IPS DF 19.7 (cell line): Measurements from ENCODE around the gene INHBC.

Experiments used
- DNase-seq: peaks from one replicate; pipeline ENCODE4 v3.0.0-alpha.2; 2013; ENCODE audit warnings: low read depth, low spot score

Gene INHBC

DNA sequence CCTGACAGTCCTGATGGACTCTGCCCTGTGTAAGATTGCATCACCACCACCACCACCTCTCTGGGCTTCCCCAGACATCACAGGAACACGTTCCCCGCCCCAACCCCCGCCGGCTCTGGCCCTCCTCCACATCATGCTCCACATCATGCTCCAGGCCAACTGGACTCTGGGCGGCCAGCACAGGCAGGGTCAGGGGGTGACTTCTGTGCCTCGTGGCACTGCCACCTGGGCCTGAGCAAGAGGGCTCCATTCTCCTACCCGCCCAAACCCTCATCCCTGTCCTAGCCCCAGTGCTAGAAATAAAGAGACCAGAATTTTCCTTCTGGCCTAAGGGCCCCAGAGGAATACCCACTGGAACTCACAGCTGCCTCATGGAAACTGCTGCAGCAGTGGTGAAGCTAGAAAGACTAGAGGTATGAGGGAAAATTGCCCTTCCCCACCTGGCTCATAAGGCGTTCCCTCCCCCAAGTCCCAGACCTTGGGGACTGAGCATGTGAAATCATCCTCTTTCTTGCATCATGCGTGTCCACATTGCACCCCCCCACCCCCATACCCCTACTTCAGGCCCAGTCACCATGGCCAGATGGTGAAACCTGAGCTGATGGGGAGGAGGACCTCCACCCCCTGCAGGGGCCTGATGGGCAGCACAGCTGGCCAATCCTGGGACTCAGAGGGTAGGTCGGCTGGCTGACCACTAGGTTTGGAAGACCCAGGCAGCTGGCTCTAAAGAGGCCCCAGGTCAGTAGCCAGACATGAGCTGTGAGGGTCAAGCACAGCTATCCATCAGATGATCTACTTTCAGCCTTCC, 20.2 kb downstream of the INHBC start, which contains the start of gene INHBE:
Gene INHBE (plus strand): TSS at position 742 of the 808 bp plus-strand sequence. CDS start 230 bp downstream, outside the sequence.
- DNase-seq: peak; percentile 86

DNA sequence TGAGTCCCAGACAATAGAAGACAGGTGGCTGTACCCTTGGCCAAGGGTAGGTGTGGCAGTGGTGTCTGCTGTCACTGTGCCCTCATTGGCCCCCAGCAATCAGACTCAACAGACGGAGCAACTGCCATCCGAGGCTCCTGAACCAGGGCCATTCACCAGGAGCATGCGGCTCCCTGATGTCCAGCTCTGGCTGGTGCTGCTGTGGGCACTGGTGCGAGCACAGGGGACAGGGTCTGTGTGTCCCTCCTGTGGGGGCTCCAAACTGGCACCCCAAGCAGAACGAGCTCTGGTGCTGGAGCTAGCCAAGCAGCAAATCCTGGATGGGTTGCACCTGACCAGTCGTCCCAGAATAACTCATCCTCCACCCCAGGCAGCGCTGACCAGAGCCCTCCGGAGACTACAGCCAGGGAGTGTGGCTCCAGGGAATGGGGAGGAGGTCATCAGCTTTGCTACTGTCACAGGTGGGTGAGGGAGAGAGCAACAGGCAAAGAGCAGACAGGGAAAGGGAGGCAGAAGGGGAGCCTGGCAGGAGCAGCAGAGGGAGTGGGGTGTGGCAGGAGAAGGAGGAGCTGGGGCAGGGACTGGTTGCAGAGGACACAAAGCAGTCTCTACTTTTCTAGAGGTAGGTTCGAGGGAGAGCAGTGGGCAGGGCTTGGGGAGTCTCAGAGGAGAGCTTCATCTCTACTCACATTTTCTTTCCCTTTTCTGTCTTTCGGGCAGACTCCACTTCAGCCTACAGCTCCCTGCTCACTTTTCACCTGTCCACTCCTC, 21.0 kb downstream of the INHBC start:
- no peak for DNase-seq

DNA sequence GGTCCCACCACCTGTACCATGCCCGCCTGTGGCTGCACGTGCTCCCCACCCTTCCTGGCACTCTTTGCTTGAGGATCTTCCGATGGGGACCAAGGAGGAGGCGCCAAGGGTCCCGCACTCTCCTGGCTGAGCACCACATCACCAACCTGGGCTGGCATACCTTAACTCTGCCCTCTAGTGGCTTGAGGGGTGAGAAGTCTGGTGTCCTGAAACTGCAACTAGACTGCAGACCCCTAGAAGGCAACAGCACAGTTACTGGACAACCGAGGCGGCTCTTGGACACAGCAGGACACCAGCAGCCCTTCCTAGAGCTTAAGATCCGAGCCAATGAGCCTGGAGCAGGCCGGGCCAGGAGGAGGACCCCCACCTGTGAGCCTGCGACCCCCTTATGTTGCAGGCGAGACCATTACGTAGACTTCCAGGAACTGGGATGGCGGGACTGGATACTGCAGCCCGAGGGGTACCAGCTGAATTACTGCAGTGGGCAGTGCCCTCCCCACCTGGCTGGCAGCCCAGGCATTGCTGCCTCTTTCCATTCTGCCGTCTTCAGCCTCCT, 21.6 kb downstream of the INHBC start:
- DNase-seq: no peak

DNA sequence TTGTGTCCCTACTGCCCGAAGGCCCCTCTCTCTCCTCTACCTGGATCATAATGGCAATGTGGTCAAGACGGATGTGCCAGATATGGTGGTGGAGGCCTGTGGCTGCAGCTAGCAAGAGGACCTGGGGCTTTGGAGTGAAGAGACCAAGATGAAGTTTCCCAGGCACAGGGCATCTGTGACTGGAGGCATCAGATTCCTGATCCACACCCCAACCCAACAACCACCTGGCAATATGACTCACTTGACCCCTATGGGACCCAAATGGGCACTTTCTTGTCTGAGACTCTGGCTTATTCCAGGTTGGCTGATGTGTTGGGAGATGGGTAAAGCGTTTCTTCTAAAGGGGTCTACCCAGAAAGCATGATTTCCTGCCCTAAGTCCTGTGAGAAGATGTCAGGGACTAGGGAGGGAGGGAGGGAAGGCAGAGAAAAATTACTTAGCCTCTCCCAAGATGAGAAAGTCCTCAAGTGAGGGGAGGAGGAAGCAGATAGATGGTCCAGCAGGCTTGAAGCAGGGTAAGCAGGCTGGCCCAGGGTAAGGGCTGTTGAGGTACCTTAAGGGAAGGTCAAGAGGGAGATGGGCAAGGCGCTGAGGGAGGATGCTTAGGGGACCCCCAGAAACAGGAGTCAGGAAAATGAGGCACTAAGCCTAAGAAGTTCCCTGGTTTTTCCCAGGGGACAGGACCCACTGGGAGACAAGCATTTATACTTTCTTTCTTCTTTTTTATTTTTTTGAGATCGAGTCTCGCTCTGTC, 22.3 kb downstream of the INHBC start:
- no peak for DNase-seq

DNA sequence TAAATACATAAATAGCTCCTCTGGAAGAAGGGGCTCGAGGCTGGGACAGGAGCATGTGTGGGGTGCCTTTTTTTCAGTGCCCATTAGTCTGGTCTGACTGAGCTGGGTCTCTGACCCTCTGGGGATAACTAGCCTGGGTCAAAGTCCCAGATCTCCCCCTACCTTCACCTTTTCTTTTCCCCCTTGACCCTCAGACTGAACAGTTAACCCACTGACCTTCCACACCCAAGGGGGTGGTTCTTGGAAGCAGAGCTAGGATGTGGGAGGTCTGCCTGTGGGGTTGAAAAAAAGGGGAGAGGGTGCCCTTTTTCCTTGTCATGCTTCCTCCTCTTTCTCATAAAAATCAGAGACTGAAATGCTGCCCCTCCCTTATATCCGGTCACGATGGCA, 24.1 kb downstream of the INHBC start:
- no peak for DNase-seq

DNA sequence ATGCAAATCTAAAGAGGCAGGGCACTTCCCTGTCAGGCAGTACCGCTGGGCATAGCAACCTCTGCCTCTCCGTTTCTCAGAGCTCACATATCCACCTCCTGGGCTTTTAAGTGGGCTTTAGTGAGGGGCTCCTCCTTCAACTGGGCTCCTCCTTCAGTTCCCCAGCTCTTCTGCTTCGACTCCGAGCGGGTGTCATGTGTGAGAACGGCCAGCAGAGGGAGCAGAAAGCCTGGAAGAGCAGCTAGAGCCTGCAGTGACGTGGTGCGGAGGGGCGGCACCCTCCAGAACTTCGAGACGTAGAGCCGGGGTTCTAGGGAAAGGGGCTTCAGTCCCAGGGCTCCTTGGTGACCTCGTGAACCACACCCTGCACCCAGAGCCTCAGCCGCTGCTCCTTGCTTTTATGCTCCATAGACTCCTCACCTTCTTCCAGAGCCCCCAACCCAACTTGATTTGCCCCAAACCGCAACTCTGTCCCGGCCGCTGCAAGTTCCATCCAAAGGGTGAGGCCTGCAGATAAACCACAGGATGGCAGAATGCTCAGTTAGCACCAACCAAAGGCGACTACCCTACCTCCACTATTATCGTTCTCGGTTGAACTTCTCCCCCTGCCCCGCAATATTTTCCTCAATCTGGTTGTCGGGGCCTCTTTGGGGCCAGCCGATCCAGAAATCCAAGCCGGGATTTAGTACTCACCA, 24.6 kb downstream of the INHBC start:
- DNase-seq: peak; percentile 94

DNA sequence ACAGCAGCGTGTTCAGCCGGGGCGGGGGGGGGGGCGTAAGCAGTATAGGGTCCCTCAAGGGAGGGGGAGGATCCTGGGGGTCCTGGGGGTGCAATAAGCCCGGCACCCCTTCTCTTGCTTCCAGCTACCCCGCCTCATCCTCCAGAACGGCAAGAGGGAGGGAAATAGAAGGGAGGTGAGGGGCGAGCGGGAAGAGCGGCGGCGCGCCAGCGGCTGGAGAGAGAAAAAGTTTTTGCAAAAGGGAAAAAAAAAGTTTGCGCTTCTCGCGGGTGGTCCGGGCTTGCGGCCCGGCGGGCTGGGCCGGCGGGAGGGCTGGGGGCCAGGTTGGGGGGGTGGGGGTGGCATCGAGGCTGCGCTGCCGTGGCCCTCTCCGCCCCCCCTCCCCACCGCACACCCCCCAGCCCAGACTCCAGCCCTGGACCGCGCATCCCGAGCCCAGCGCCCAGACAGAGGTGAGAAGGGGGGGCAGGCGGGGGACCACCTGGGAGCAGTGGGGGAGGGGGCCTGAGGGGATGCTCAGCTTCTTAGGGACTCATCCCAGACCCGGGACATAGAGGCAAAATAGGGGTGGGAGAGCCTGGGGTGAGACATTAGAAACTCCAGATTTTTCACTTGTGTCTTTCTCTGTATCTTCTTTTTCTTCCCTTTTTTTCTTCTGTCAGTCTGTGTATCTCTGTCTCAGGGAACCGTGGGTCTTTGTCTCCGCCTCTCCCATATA, 25.3 kb downstream of the INHBC start, which contains the start of gene GLI1:
Gene GLI1 (plus strand): TSS at position 36 of the 718 bp plus-strand sequence. CDS start 3,907 bp downstream, outside the sequence.
- no peak for DNase-seq

DNA sequence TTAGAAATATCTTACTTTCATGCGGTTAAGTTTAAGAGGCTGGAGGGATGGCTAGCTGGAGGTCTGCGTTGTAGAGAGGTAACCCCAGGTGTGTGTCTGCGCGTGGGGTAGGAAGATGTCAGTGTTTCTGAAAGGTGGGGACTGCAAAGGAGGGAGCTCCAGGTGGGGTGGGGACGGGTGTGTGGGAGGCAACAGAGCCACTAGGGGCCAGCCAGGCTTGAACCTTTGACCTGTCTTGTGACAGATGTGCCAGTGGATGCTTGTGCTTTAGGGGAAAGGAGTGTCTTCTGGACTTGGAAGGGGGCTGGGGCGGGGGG, 25.8 kb downstream of the INHBC start:
- no peak for DNase-seq

DNA sequence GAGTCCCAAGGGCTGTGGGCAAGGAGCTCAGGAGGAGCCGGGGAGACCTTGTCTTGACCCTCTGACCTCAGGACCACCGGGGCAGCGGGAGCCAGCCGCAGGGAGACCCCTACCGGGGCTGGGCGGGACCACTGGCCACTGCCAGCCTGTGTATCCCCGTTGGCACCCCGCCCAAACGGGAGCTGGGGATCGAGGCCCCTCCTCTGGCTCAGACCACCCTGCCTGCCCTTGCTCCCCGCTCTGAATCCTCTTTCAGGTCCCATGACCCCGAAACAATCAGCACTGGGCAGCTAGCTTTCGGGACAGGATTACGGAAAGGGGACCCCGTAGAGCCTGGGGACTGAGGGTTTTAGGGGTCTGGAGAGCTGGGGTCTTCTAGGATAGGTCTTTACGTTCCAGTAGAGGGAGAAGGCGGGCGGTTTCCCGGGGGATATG, 26.3 kb downstream of the INHBC start:
- no peak for DNase-seq

DNA sequence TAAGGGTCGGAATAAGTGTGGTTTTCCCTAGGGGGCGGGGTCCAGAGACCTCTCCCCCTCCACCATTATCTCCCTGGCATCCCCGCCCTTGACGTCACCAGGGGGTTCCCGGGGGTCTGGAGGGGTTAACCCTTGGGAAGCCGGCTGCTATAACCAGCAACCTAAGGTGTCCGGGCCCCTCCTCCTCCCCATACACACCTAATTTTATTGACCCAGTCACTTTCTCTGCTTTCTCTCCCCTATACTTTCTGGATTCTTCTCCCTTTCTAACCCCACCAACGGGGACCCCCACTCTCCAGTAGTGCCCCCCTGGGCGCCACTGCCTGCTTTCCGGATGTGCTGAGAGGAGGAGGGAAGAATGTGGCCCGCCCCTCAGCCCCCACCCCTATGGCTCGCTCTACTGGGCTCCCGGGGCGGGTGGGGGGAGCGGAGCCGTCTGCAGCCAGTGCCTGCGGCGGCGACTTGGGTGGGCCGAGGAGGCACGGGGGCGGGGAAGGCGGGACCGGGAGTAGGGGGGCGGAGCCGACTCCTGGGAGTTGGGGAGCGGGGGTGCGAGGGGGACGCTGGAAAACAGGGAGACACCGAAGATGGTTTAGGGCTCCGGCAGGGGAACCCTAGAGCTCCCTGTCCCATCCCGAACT, 26.8 kb downstream of the INHBC start:
- no peak for DNase-seq

DNA sequence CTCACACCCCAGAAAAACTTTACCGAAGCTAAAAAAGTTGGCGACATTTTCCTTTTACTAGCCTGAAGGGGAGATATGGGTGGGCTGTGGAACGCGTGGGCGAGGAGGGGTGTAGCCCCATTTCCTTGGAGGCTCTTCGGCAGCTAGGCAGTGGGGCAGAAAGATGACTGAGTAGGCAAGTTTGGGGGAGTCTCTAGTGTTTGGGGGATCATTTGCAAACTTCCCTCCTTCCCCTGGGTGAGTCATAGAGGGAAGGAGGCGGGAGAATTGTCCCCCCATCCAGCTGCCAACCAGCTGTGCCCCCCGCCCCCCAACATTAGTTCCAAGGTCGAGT, 27.3 kb downstream of the INHBC start:
- no peak for DNase-seq

DNA sequence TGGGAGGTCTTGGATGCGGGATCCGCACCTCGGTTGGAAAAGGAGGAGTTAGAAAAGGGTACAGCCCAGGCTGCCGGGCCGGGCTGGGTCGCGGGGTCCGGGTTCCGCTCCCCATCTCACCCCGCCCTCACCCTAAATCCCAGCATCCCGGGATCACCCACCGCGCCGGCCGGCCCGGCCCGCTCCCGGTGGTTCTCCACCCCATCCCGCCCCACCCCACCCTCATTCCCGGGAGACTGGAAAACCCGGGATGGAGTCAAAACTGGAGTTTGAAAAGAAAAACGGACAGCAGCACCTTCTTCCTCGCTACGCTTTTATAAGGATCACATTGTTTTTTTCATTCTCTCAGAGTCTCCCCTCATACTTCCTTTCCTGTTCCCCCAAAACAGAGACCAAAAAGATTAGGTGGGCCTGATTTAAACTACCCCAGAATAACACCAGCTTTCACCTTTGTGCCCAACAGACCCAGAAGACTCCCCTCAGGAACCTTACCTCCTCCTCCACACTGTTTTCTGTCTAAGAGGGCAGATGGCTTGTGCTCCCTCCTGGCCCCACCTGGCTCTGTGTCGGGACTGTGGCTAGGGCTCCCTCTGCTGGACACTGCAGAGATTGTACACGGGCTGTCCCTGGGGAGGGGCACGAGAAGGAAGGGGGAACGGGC, 27.8 kb downstream of the INHBC start:
- peak; percentile 81 for DNase-seq

DNA sequence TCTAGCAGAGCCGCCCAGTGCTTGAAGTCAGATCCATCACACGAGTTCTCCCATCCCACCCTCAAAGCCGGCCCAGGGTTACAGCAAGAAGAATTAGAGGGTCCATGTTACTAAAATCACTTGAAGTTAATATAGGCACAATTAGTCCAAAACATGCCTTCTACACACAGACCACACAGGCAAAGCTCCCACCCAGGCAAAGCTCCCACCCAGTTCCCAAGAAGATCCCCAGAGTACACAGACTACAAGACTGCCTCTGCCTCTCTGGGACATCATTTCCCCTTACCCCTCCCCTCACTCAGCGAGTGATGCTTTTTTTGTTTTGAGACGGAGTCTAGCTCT, 28.3 kb downstream of the INHBC start:
- no peak for DNase-seq

DNA sequence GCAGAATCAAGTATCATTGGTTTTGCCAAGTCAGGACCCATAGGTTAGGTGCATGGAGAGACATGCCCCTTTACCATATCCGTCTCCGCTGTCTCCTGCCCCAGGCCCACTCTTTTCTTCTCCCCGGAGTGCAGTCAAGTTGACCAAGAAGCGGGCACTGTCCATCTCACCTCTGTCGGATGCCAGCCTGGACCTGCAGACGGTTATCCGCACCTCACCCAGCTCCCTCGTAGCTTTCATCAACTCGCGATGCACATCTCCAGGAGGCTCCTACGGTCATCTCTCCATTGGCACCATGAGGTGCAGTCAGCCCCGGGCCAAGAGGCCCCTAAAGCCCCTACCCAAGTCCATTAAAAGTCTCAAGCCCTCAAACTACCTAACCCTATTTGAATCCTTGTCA, 30.0 kb downstream of the INHBC start:
- DNase-seq: no peak

DNA sequence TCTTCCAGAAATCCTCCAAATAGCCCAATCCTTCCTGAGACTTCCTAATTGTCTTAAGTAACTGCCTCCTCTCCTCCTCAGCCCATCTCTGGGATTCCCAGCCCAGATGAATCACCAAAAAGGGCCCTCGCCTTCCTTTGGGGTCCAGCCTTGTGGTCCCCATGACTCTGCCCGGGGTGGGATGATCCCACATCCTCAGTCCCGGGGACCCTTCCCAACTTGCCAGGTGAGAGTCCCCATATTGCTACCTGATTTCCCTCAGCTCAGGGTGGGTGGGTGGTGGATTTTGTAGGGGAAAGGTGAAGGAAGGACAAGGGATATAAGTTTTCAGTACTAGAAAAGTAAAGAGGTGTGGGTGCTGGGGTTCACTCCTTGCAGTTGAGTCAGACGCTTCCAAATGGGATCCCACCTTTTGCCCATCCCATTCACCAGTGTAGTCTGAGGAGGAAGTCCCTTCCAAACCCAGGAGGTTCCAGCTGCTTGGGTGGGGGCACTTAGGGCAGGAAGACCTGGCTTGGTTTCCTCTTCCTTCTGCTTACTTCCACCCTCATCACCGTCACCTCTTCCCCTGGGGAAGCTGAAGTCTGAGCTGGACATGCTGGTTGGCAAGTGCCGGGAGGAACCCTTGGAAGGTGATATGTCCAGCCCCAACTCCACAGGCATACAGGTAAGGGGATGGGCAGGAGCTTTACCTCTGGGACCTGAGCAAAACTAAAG, 30.6 kb downstream of the INHBC start:
- no peak for DNase-seq

DNA sequence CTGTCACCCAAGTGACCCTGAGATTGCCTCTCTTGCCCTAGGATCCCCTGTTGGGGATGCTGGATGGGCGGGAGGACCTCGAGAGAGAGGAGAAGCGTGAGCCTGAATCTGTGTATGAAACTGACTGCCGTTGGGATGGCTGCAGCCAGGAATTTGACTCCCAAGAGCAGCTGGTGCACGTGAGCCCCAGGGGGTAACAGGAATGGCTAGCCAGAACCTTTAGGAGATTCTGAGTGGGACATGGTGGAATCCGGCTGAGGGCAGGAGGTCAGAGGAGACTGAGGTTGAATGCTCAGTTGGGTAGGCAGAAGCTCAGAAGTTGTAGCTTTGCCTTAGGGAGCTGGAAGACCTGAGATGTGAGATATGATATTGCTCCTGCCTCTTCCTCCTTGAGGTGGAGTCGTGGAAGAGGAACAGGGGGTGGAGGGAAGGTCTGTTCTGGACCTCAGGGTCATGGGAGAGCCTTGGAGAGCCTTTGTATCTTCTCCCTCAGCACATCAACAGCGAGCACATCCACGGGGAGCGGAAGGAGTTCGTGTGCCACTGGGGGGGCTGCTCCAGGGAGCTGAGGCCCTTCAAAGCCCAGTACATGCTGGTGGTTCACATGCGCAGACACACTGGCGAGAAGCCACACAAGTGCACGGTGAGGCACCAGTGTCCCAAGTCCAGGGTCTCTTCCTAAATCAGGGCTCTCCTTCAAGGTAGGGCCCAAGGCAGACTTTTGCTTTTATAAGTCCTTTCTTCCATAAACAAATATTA, 31.3 kb downstream of the INHBC start:
- no peak for DNase-seq

DNA sequence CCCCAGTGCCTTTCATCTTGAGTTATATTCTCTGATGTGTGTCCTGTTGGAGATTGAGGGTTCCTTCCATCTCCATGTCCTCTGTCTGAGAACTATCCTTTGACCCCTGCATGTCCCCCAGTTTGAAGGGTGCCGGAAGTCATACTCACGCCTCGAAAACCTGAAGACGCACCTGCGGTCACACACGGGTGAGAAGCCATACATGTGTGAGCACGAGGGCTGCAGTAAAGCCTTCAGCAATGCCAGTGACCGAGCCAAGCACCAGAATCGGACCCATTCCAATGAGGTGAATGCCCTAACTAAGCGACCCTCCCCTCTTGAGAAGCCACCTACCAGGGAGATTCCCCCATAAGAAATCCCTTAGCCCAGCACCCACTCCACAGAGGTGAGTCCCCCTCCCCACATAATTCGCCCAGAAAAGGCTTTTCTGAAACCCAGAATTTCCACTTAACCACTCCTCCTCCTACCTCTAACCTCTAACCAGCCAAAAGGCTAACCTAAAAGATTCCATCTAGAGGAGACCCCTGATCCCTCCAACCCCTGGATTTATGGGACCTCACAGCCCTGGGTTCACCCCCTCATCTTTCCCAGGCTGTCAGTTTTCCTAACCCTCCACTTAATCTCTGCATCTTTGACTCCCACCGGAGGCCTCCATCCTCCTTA, 32.8 kb downstream of the INHBC start:
- DNase-seq: no peak

DNA sequence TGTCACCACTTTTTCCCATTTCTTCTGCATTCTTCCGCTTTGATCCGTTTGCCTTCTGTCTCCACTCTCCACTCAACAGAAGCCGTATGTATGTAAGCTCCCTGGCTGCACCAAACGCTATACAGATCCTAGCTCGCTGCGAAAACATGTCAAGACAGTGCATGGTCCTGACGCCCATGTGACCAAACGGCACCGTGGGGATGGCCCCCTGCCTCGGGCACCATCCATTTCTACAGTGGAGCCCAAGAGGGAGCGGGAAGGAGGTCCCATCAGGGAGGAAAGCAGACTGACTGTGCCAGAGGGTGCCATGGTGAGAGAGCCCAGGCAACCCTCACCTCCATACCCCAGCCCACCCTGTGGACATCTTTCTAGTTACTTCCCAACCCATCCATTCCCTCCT, 33.3 kb downstream of the INHBC start:
- DNase-seq: no peak
